H1 (cell line): ENCODE data around the gene TEAD4. TPM values are rescaled to one million over a fixed set of nuclear protein-coding genes. Genes with fewer than 3 reads are reported as not detected.

Experiments
- SRF ChIP-seq: IDR thresholded peaks from 2 replicates; pipeline ENCODE4 v1.6.1; 2011; ENCODE audit warnings: mild to moderate bottlenecking, low read depth, low read length, moderate library complexity
- polyA plus RNA-seq, 7 experiments: library from polyadenylated mRNA; depleted of rRNA in 3 of 7; stranded (reverse) in 5 of 7; unstranded in 2 of 7; fragments of >200 nt in 5 of 7; fragments of 200-250 nt in 2 of 7; gene quantifications; 1 replicate in 5 of 7; 2 replicates in 1 of 7; 4 replicates in 1 of 7; pipeline versions ENCODE4 v1.2.1 to v1.2.3, GENCODE V29; 2011 to 2013; ENCODE audit warnings: missing spikeins in 2 of 7, mixed read lengths in 2 of 7
- total RNA-seq: library from RNA; stranded (reverse); fragmentation: NEBNext Ultra II Directional; extraction: Animal tissue kit (Norgen Biotek cat#: 25700); gene quantifications from 2 replicates; pipeline ENCODE4 v1.2.1, GENCODE V29; 2021
- TF ChIP-seq, protein P1 (sequence below): IDR thresholded peaks from 2 replicates; pipeline ENCODE4 v1.6.1; 2011; ENCODE audit warnings: low read depth, mild to moderate bottlenecking, low read length; ENCODE audit not compliant: insufficient read depth

TEAD4 gene
- total and polyA plus RNA-seq, 2 of the 8 experiments (the other 6 are each of a cell fraction or from before 2014, with no cell fraction given), result 56.7 to 116 TPM

GRCh38 chr12:3071107-3071506 lies 111.9 kb downstream of the TEAD4 start (continued):
- no peak for TF ChIP-seq SRF
- TF ChIP-seq, protein P1, sequence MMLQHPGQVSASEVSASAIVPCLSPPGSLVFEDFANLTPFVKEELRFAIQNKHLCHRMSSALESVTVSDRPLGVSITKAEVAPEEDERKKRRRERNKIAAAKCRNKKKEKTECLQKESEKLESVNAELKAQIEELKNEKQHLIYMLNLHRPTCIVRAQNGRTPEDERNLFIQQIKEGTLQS, result no peak
